Measurements from ENCODE around the gene IL1RL2.

Gene IL1RL2

DNA sequence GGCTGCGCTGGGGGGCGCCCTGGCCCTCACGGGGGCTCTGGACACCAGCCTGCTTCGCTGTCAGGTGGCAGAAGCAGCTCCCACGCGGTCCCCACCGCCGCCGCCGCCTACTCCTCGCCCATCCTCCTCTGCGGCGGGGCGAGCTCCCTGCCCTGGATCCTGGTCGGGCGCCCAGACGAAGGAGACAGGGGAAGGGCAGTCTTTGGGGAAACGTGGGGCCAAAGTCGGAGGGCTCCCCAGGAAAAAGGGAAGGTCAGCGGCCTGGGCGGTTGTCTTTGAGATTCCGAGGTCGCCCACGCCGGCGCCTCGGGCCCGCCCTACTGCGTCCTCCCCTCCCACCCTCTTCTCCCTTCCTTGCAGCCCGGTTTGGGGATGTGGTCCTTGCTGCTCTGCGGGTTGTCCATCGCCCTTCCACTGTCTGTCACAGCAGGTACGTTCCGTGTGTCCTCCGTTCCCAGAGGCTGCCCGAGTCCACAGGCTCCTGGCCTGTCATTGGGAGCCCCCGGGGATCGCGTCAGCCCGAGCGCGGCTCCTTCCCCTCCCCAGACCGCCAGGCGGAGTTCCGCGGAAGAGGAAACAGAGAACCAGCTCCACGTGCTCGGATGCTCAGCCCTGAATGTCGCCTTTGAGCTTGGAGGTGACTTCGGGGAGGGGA is 800 bp downstream of the IL1RL2 start:
- no peak for TF ChIP-seq JUND (IDR thresholded peaks at IDR 0.05; ENCODE audit: low read depth)
- DNase-seq (ENCODE audit: low read depth in 1 of 2, low spot score in 1 of 2): peak; percentile 12 to 37
- in situ Hi-C loops (cut with HindIII; ENCODE audit: low pct_unique_long_range_greater_than_20kb, low sequenced_read_pairs): no loop called here

- in situ Hi-C loops (cut with HindIII; ENCODE audit: low pct_unique_long_range_greater_than_20kb, low sequenced_read_pairs): no loop called here
- TF ChIP-seq JUND (IDR thresholded peaks at IDR 0.05; ENCODE audit: low read depth): no peak
- no peak for DNase-seq (ENCODE audit: low read depth in 1 of 2, low spot score in 1 of 2)
Measured at GRCh38 chr2:102190430-102191107, 3.7 kb downstream of the IL1RL2 start.

DNA sequence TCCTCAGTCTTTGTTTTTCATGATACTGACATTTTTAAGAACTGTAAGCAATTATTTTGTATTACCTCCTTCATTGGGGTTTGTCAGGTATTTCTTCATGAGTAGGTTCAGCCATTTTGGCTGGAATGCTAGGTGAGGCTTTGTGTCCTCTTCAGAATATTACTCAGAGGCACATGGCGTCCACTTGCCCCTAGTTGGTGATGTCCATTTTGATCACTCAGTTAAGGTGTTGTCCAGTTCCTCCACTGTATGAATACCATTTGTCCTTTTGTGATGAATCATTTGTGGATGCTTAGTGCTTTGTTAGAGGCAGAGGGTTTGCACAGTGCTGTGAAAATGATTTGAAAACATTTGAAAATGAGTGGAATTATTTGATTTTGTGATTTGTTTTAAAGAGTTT is 4.7 kb downstream of the IL1RL2 start:
- in situ Hi-C loops (cut with HindIII; ENCODE audit: low pct_unique_long_range_greater_than_20kb, low sequenced_read_pairs): no loop called here
- DNase-seq (ENCODE audit: low read depth in 1 of 2, low spot score in 1 of 2): no peak

DNA sequence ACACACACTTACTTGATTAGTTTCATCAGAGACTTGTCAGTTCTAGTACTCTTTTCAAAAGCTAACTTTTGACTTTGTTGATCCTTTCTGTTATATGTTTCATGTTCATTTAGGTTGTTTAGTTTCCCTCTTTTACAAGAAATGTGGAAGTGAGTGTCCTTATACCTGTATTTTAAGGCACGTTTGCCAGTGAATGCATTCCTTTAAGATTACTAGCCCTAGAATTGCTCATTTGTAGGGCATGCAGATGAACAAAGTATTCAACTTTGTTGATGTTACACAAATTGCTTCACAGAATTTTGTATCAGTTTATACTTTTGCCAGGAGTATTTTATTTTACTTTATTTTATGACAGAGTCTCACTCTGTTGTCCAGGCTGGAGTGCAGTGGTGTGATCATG is 6.3 kb downstream of the IL1RL2 start:
- DNase-seq (ENCODE audit: low read depth in 1 of 2, low spot score in 1 of 2): no peak
- no peak for TF ChIP-seq JUND (IDR thresholded peaks at IDR 0.05; ENCODE audit: low read depth)
- in situ Hi-C loops (cut with HindIII; ENCODE audit: low pct_unique_long_range_greater_than_20kb, low sequenced_read_pairs): no loop called here

More for the DNA sequence above, 4.7 kb downstream of the IL1RL2 start:
- TF ChIP-seq JUND (IDR thresholded peaks at IDR 0.05; ENCODE audit: low read depth): no peak

DNA sequence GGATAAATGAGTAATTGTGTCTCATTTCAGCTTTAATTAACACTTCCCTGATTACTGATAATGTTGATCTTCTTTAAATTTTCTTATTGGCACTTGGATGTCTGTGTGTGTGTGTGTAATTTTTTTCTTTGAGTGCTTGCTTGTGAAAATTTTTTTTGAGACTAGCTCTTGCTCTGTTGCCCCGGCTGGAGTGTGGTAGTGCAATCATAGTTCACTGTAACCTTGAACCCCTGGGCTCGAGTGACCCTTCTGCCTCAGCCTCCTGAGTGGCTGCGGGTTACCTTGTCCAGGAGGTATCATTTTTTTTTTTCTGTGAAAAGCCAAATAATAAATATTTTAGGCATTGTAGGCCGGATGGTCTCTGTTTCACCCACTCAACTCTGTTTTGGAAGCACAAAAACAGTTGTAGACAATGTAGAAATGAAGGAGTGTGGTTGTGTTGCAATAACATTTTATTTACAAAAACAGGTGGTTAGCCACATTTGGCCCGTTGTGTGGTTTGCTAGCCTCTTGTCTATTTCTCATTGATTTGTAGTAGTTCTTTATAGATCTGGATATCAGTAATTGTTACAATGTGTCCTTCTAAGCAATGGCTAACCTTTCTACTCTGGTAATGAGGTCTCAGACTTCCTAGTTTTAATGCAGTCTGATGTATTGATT is 7.9 kb downstream of the IL1RL2 start:
- DNase-seq (ENCODE audit: low read depth in 1 of 2, low spot score in 1 of 2): no peak
- TF ChIP-seq JUND (IDR thresholded peaks at IDR 0.05; ENCODE audit: low read depth): no peak
- in situ Hi-C loops (cut with HindIII; ENCODE audit: low pct_unique_long_range_greater_than_20kb, low sequenced_read_pairs): no loop called here

GRCh38 chr2:102197389-102198137 is 10.7 kb downstream of the IL1RL2 start:
- DNase-seq (ENCODE audit: low read depth in 1 of 2, low spot score in 1 of 2): no peak
- TF ChIP-seq JUND (IDR thresholded peaks at IDR 0.05; ENCODE audit: low read depth): no peak
- in situ Hi-C loops (cut with HindIII; ENCODE audit: low pct_unique_long_range_greater_than_20kb, low sequenced_read_pairs): no loop called here

- TF ChIP-seq JUND (IDR thresholded peaks at IDR 0.05; ENCODE audit: low read depth): no peak
- in situ Hi-C loops (cut with HindIII; ENCODE audit: low pct_unique_long_range_greater_than_20kb, low sequenced_read_pairs): no loop called here
- no peak for DNase-seq (ENCODE audit: low read depth in 1 of 2, low spot score in 1 of 2)
Measured at GRCh38 chr2:102200539-102200938, 13.7 kb downstream of the IL1RL2 start.

DNA sequence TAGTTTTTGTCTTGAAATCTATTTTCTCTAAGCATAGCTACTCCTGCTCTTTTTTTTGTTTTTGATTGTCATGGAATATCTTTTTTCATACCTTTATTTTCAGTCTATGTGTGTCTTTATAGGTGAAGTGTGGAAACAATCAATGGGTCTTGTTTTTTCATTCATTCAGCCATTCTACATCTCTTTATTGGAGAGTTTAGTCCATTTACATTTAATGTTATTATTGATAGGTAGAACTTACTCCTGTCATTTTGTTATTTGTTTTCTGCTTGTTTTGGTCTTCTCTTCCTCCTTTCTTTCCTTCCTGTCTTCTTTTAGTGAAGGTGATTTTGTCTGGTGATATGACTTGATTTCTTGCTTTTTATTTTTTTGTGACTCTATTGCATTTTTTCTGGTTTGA is 17.8 kb downstream of the IL1RL2 start:
- no peak for TF ChIP-seq JUND (IDR thresholded peaks at IDR 0.05; ENCODE audit: low read depth)
- in situ Hi-C loops (cut with HindIII; ENCODE audit: low pct_unique_long_range_greater_than_20kb, low sequenced_read_pairs): no loop called here
- no peak for DNase-seq (ENCODE audit: low read depth in 1 of 2, low spot score in 1 of 2)

GRCh38 chr2:102206666-102207341 is 20.0 kb downstream of the IL1RL2 start:
- in situ Hi-C loops (cut with HindIII; ENCODE audit: low pct_unique_long_range_greater_than_20kb, low sequenced_read_pairs): no loop called here
- DNase-seq (ENCODE audit: low read depth in 1 of 2, low spot score in 1 of 2): no peak
- TF ChIP-seq JUND (IDR thresholded peaks at IDR 0.05; ENCODE audit: low read depth): no peak

- in situ Hi-C loops (cut with HindIII; ENCODE audit: low pct_unique_long_range_greater_than_20kb, low sequenced_read_pairs): no loop called here
- no peak for DNase-seq (ENCODE audit: low read depth in 1 of 2, low spot score in 1 of 2)
Measured at GRCh38 chr2:102208774-102209173, 22.0 kb downstream of the IL1RL2 start.

GRCh38 chr2:102209474-102209873 is 22.7 kb downstream of the IL1RL2 start:
- in situ Hi-C loops (cut with HindIII; ENCODE audit: low pct_unique_long_range_greater_than_20kb, low sequenced_read_pairs): no loop called here
- no peak for DNase-seq (ENCODE audit: low read depth in 1 of 2, low spot score in 1 of 2)
- TF ChIP-seq JUND (IDR thresholded peaks at IDR 0.05; ENCODE audit: low read depth): no peak

More at GRCh38 chr2:102208774-102209173, 22.0 kb downstream of the IL1RL2 start:
- no peak for TF ChIP-seq JUND (IDR thresholded peaks at IDR 0.05; ENCODE audit: low read depth)

DNA sequence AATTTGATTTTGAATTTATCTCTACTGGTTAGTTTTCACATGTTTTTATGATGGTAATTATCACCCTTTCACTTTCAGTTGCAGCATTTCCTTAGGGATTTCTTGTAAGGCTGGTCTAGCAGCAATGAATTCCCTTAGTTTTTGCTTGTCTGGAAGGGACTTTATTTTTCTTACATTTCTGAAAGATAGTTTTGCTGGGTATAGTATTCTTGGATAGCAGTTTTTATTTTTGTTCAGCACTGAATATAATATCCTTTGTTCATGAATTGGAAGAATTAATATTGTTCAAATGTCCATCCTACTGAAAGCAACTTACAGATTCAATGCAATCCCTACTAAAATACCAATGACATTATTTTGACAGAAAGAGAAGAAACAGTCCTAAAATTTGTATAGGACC is 30.2 kb downstream of the IL1RL2 start:
- no peak for TF ChIP-seq JUND (IDR thresholded peaks at IDR 0.05; ENCODE audit: low read depth)
- no peak for DNase-seq (ENCODE audit: low read depth in 1 of 2, low spot score in 1 of 2)
- in situ Hi-C loops (cut with HindIII; ENCODE audit: low pct_unique_long_range_greater_than_20kb, low sequenced_read_pairs): no loop called here
